ENCODE results near the gene CNTNAP2. TPM values are rescaled to one million over a fixed set of nuclear protein-coding genes. Genes with fewer than 3 reads are reported as not detected.

CNTNAP2 gene
- total RNA-seq, 4 donors from 2014 or later: 0.29 to 0.88 (median 0.33) TPM; not detected in 1

- no peaks in the 10 kb centered on the region for H3K9me3 ChIP-seq
- no peaks in the 10 kb centered on the region for H3K4me1 ChIP-seq
Observed at GRCh38 chr7:148174376-148174775, 2057.8 kb downstream of the CNTNAP2 start.

GRCh38 chr7:148175512-148175911 lies 2058.9 kb downstream of the CNTNAP2 start:
- Histone ChIP-seq H3K36me3 (no peaks in the 10 kb centered on the region), H3K4me3 (replicated peaks in 1 of 3) (no peak overlapping the region), H3K4me1 (no peaks in the 10 kb centered on the region), H3K9me3 (no peaks in the 10 kb centered on the region), H3K27me3 (no peaks in the 10 kb centered on the region), H3K27ac (no peak overlapping the region)
- no peak for TF ChIP-seq POLR2A (IDR thresholded peaks at IDR 0.05)
- TF ChIP-seq CTCF (IDR thresholded peaks at IDR 0.05): no peak
- intact Hi-C loops (cut with DNase I): no loop called here
- no peak for DNase-seq
- 92 to 96% methylated on average over 2 of the region's 2 CpGs for WGBS, 2 donors

More at GRCh38 chr7:148174376-148174775, 2057.8 kb downstream of the CNTNAP2 start:
- Histone ChIP-seq H3K27ac (no peak overlapping the region), H3K36me3 (no peaks in the 10 kb centered on the region), H3K27me3 (no peaks in the 10 kb centered on the region), H3K4me3 (replicated peaks in 1 of 3) (no peak overlapping the region)
- WGBS, 2 donors: 91 to 92% methylated on average over 7 of the region's 8 CpGs
- no peak for DNase-seq
- no peak for TF ChIP-seq POLR2A (IDR thresholded peaks at IDR 0.05)
- TF ChIP-seq CTCF (IDR thresholded peaks at IDR 0.05): no peak
- intact Hi-C loops (cut with DNase I): no loop called here

GRCh38 chr7:148177972-148178371 lies 2061.4 kb downstream of the CNTNAP2 start:
- Histone ChIP-seq H3K4me1 (no peaks in the 10 kb centered on the region), H3K27me3 (no peaks in the 10 kb centered on the region), H3K9me3 (no peaks in the 10 kb centered on the region), H3K4me3 (replicated peaks in 1 of 3) (no peak overlapping the region), H3K36me3 (no peaks in the 10 kb centered on the region), H3K27ac (no peak overlapping the region)
- no peak for DNase-seq
- intact Hi-C loops (cut with DNase I): no loop called here
- no peak for TF ChIP-seq POLR2A (IDR thresholded peaks at IDR 0.05)
- TF ChIP-seq CTCF (IDR thresholded peaks at IDR 0.05): no peak

GRCh38 chr7:148180075-148180474 lies 2063.5 kb downstream of the CNTNAP2 start:
- Histone ChIP-seq H3K36me3 (no peaks in the 10 kb centered on the region), H3K27me3 (no peaks in the 10 kb centered on the region), H3K9me3 (no peaks in the 10 kb centered on the region), H3K4me3 (replicated peaks in 1 of 3) (no peak overlapping the region), H3K27ac (no peak overlapping the region), H3K4me1 (no peaks in the 10 kb centered on the region)
- no peak for TF ChIP-seq CTCF (IDR thresholded peaks at IDR 0.05)
- no peak for TF ChIP-seq POLR2A (IDR thresholded peaks at IDR 0.05)
- intact Hi-C loops (cut with DNase I): no loop called here
- no peak for DNase-seq

GRCh38 chr7:148182264-148182663 lies 2065.7 kb downstream of the CNTNAP2 start:
- intact Hi-C loops (cut with DNase I): no loop called here
- Histone ChIP-seq H3K36me3 (no peaks in the 10 kb centered on the region), H3K27ac (no peak overlapping the region), H3K27me3 (no peaks in the 10 kb centered on the region), H3K4me3 (replicated peaks in 1 of 3) (no peak overlapping the region), H3K4me1 (no peaks in the 10 kb centered on the region), H3K9me3 (no peaks in the 10 kb centered on the region)
- 69 to 70% methylated on average over 5 of the region's 5 CpGs for WGBS, 2 donors
- TF ChIP-seq POLR2A (IDR thresholded peaks at IDR 0.05) (no peak), CTCF (IDR thresholded peaks at IDR 0.05) (no peak)
- DNase-seq: no peak
